ENCODE results near the gene HES2. TPM values are rescaled to one million over a fixed set of nuclear protein-coding genes. Genes with fewer than 3 reads are reported as not detected.

HES2 gene
- total RNA-seq, 4 donors from 2014 or later, result 10.5 to 38.8 (median 25.4) TPM

- Histone ChIP-seq H3K27ac (peak overlapping the region in 1 of 4 donors; percentile 36), H3K4me1 (no peaks in the 10 kb centered on the region), H3K4me3 (no peak overlapping the region), H3K27me3 (peaks cover 16% of the 10 kb centered on the region), H3K9me3 (no peaks in the 10 kb centered on the region), H3K36me3 (no peaks in the 10 kb centered on the region)
- DNase-seq, result no peak
- TF ChIP-seq CTCF (IDR thresholded peaks at IDR 0.05), result no peak
- no peak for TF ChIP-seq EP300 (IDR thresholded peaks at IDR 0.05; ENCODE audit: low read depth)
- no peak for TF ChIP-seq POLR2A (IDR thresholded peaks at IDR 0.05)
- in situ Hi-C loops (cut with MboI; ENCODE audit: low pct_ligation_motif_present in 1 of 4, low pct_unique_long_range_greater_than_20kb in 1 of 4, low sequenced_read_pairs in 3 of 4) (no loop called here), intact Hi-C loops (cut with DNase I; ENCODE audit: low total_unique reads) (no loop called here)
- 86 to 100% methylated on average over 2 to 5 of the region's 5 CpGs for WGBS, 2 donors (ENCODE audit: low coverage in 1 of 2)
These were observed 45.2 kb upstream of the HES2 start for GRCh38 chr1:6464915-6465314.

- H3K9me3 ChIP-seq, result no peaks in the 10 kb centered on the region
- peak; percentile 70 for DNase-seq
- H3K27me3 ChIP-seq, result peaks cover 16% of the 10 kb centered on the region
- 69 to 100% methylated on average over 1 to 7 of the region's 7 CpGs for WGBS, 2 donors (ENCODE audit: low coverage in 1 of 2)
- TF ChIP-seq CTCF (IDR thresholded peaks at IDR 0.05) (peak in 2 of 5 experiments; percentile 13 to 44), EP300 (IDR thresholded peaks at IDR 0.05; ENCODE audit: low read depth) (no peak)
- intact Hi-C loops (cut with DNase I; ENCODE audit: low total_unique reads) (no loop called here), in situ Hi-C loops (cut with MboI; ENCODE audit: low pct_ligation_motif_present in 1 of 4, low pct_unique_long_range_greater_than_20kb in 1 of 4, low sequenced_read_pairs in 3 of 4) (no loop called here)
- no peaks in the 10 kb centered on the region for H3K4me1 ChIP-seq
- H3K36me3 ChIP-seq, result no peaks in the 10 kb centered on the region
- peak overlapping the region in 1 of 4 donors; percentile 36 for H3K27ac ChIP-seq
- no peak overlapping the region for H3K4me3 ChIP-seq
These were observed 44.8 kb upstream of the HES2 start for GRCh38 chr1:6464514-6464836.

DNA sequence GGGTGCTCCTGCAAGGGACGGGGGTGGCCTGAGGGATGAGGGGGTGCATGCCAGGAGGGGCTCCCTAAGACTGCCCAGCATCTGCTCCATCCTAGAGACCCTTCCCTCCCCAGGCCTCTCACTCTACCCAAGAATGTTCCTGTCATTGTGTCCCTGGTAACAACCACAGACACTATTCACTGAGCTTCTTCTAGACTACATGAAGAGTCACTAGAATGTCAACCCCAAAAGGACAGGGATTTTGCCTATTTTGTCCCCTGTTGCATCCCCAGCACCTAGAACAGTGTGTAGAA, 43.3 kb upstream of the HES2 start:
- Histone ChIP-seq H3K4me1 (no peaks in the 10 kb centered on the region), H3K27me3 (peaks cover 16% of the 10 kb centered on the region), H3K27ac (no peak overlapping the region), H3K4me3 (no peak overlapping the region), H3K9me3 (no peaks in the 10 kb centered on the region), H3K36me3 (no peaks in the 10 kb centered on the region)
- TF ChIP-seq POLR2AphosphoS5 (IDR thresholded peaks at IDR 0.05) (no peak), POLR2A (IDR thresholded peaks at IDR 0.05) (no peak), CTCF (IDR thresholded peaks at IDR 0.05) (no peak), EP300 (IDR thresholded peaks at IDR 0.05; ENCODE audit: low read depth) (no peak)
- WGBS, 2 donors (ENCODE audit: low coverage in 1 of 2), result 80% methylated on average over 1 of the region's 1 CpG; no CpG with 5 or more reads in 1 of the 2 donors
- DNase-seq, result no peak
- in situ Hi-C loops (cut with MboI; ENCODE audit: low pct_ligation_motif_present in 1 of 4, low pct_unique_long_range_greater_than_20kb in 1 of 4, low sequenced_read_pairs in 3 of 4) (no loop called here), intact Hi-C loops (cut with DNase I; ENCODE audit: low total_unique reads) (no loop called here)

DNA sequence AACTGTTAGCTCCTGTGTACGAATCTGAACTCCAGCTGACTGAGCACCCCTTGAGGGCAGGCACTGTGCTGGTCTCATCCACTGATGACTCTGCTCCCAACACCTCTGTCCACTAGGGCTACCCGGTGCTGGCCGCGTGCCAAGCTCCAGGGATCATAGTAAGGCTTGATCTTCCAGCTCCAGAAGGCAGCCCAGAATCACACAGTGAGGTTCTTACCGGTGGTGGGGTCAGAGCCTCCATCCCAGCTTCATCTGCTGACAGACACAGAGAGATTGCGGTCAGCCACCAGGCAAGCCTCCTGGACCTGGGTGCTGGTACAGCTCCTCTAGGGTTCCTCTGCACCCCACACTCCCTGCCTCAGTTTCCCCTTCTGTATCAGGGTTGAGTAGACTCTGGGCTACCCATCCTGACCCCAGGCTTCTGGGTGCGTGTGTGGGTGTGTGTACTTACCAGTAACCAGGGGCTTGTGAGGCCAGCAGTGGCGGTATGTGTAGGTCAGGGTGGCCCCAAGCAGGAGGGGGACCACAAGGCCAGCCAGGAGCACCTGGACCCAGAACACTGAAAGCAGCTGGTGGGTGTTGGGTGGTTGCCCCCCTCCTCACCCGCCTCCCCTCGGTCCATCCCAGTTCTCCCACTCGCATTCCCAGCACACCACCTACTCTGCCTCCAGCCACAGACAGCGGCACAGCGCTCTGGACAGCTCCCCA, 42.8 kb upstream of the HES2 start:
- in situ Hi-C loops (cut with MboI; ENCODE audit: low pct_ligation_motif_present in 1 of 4, low pct_unique_long_range_greater_than_20kb in 1 of 4, low sequenced_read_pairs in 3 of 4), result no loop called here
- TF ChIP-seq EP300 (IDR thresholded peaks at IDR 0.05; ENCODE audit: low read depth), result no peak
- intact Hi-C loops (cut with DNase I; ENCODE audit: low total_unique reads), result no loop called here
- Histone ChIP-seq H3K9me3 (no peaks in the 10 kb centered on the region), H3K27me3 (peaks cover 16% of the 10 kb centered on the region), H3K36me3 (no peaks in the 10 kb centered on the region), H3K4me3 (no peak overlapping the region), H3K27ac (no peak overlapping the region), H3K4me1 (no peaks in the 10 kb centered on the region)
- no peak for DNase-seq
- WGBS, 2 donors (ENCODE audit: low coverage in 1 of 2), result 90% methylated on average over 13 of the region's 13 CpGs; no CpG with 5 or more reads in 1 of the 2 donors

All from transverse colon (tissue), 4 donors.